Mesodermal cell (in vitro differentiated cells): ENCODE data around the gene RNF212.

ENCODE experiments used
- H3K27ac ChIP-seq: 2 replicates; pipeline ENCODE4 v1.7.0; 2013; ENCODE audit warnings: mild to moderate bottlenecking, low read depth, low read length, moderate library complexity; ENCODE audit not compliant: severe bottlenecking
- H3K36me3 ChIP-seq: 2 replicates; pipeline ENCODE4 v1.7.1; 2013; ENCODE audit warnings: mild to moderate bottlenecking, low read length, moderate library complexity; ENCODE audit not compliant: control insufficient read depth, insufficient read depth
- H3K4me1 ChIP-seq: one replicate; pipeline ENCODE4 v1.7.1; 2013; ENCODE audit warnings: mild to moderate bottlenecking, low read length; ENCODE audit not compliant: insufficient read depth, control insufficient read depth, poor library complexity, severe bottlenecking
- H3K4me3 ChIP-seq: 2 replicates; pipeline ENCODE4 v1.7.0; 2013; ENCODE audit warnings: low read length, control low read depth, mild to moderate bottlenecking; ENCODE audit not compliant: insufficient read depth, poor library complexity, severe bottlenecking; ENCODE audit errors: extremely low read depth
- H3K9me3 ChIP-seq: 2 replicates; pipeline ENCODE4 v1.7.1; 2013; ENCODE audit warnings: mild to moderate bottlenecking, low read length, moderate library complexity; ENCODE audit not compliant: control insufficient read depth
- whole genome bisulfite sequencing, 2 experiments: methylation state at CpG; one replicate each; pipeline ENCODE4 v1.1.5; 2013; ENCODE audit warnings: missing lambda C conversion rate in 2 of 2; ENCODE audit not compliant: insufficient coverage in 2 of 2; 5-methylcytosine and 5-hydroxymethylcytosine counted together

RNF212 gene

DNA sequence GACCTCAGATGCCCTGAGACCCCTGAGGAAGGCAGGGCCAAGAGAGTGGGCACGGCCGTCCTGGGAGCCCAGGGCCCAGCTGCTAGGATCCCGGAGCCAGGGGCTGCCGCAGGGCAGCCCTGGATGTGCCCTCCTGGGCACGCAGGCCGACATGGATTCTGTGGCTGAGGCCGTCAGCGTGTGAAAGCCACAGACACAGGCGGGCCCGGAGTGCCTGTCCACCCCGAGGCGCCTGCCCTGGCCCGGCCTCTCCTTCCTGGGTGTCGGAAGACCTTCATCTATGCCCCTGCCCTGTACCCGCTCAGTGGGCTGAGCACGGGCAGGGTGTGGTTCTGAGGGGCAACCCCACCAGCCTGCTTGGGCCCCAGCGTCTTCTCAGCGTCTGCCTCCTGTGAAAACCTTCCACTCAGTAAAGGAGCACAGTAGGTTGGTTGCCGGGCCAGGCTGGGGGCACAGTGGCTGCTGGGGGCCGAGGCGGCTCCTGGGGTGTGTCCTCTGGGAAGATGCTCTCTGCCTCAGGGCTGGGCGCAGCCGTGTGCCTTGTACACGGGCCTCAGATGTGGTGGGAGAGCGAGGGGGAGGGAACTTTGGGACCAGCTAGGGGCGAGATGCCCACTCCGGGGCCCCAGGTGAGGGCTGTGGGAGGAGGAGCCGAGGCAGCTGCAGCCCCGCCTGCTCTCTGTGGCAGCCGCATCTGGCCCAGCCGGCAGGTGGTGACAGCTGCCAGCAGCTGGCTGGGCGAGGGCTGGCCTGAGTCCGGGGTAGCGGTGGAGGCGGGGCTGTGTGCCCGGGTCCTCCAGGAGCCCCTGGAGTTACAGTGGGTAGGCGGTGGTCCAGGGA lies 81.2 kb downstream of the RNF212 start:
- Histone ChIP-seq H3K9me3 (no peaks in the 10 kb centered on the region), H3K4me3 (no peak overlapping the region), H3K4me1 (peaks cover 20% of the 10 kb centered on the region), H3K36me3 (no peaks in the 10 kb centered on the region), H3K27ac (no peak overlapping the region)
- 83 to 90% methylated on average over 18 to 35 of the region's 37 CpGs for WGBS, 2 experiments

DNA sequence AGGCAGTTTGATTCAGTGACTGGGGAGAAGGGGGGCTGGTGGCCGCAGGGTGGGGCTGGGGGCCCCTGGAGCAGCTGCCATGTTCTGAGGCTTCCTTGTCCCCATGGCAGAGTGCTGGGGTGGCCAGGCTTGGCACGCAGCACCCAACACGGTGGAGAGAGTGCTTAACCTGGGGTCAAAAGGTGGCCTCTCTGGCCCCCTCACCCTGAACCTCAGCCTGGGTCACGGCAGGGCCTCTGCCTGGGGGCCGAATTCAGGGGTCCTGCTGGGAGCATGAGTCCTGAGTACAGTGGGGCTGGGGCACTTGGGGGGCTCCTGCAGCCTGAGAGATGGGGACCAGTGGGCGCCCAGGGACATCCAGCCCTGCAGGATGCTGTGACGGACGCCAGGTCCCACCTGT lies 82.0 kb downstream of the RNF212 start:
- H3K27ac ChIP-seq, result no peak overlapping the region
- no peaks in the 10 kb centered on the region for H3K36me3 ChIP-seq
- no peaks in the 10 kb centered on the region for H3K9me3 ChIP-seq
- H3K4me1 ChIP-seq, result peaks cover 12% of the 10 kb centered on the region
- WGBS, 2 experiments, result 91 to 97% methylated on average over 6 to 8 of the region's 8 CpGs
- no peak overlapping the region for H3K4me3 ChIP-seq

DNA sequence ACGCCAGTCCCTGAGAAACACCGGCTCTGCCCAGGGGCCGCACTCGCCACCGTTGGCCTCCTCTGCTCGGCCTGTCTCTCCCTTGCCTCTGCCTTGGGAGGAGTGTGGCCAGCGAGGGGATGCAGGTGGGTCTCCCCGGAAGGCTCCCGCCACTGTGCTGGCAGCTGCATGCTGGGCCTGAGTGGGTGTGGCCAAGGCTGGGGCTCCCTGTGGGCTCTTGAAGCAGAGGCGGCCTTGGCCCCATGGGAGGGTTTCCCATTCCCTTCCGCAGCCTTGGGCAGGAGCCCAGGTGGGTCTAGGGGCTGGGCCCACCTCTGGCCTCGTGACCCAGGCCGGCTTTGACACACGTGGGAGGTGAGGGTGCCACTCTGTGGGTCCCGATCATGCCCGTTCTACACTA lies 82.8 kb downstream of the RNF212 start:
- H3K4me1 ChIP-seq, result peaks cover 8% of the 10 kb centered on the region
- no peak overlapping the region for H3K27ac ChIP-seq
- WGBS, 2 experiments, result 85 to 87% methylated on average over 14 of the region's 16 CpGs
- H3K36me3 ChIP-seq, result peaks cover 5% of the 10 kb centered on the region
- H3K4me3 ChIP-seq, result no peak overlapping the region
- H3K9me3 ChIP-seq, result no peaks in the 10 kb centered on the region

DNA sequence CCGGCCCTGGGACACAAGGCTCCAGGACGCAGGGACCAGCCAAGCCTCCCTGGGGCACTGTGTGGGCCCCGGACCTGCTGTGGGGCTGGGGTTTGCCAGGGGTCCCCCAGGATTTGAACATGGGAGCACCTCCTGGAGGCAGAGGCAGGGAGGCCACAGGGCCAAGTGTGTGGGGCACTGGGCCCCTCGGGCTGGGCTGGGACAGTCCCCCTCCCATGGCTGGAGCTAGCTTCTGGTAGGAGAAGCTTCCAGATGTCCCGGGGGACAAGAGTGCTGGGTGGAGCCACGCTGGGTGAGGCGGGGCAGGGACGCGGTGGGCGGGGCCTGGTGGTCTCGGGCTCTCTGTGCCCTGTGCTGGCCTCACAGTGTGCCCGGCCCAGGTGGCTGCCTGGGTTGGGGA lies 83.3 kb downstream of the RNF212 start:
- Histone ChIP-seq H3K4me3 (no peak overlapping the region), H3K27ac (no peak overlapping the region), H3K9me3 (no peaks in the 10 kb centered on the region), H3K4me1 (peaks cover 8% of the 10 kb centered on the region), H3K36me3 (peaks cover 9% of the 10 kb centered on the region)
- 91 to 92% methylated on average over 5 to 6 of the region's 12 CpGs for WGBS, 2 experiments

DNA sequence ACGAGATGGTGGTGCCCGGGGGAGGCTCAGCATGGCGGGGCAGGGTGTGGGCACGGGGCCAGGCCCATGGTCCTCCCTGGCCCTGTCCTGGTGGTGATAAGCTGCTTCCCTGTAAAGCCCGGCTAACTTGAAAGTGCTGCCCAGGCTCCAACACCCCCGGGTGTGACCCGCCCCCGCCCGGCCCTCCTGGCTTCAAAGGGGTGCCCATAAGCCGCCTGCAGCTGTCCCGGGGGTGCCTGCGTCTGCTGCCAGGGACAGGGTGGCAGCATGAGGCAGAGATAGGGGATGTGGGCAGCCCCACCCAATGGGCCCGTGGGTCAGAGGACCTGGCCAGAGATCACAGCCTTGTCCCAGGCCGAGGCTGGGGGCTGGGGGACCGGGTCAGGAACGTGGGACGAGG lies 83.8 kb downstream of the RNF212 start:
- Histone ChIP-seq H3K36me3 (peaks cover 12% of the 10 kb centered on the region), H3K4me3 (no peak overlapping the region), H3K4me1 (peaks cover 8% of the 10 kb centered on the region), H3K9me3 (no peaks in the 10 kb centered on the region), H3K27ac (no peak overlapping the region)
- WGBS, 2 experiments, result 94 to 97% methylated on average over 13 to 16 of the region's 17 CpGs

DNA sequence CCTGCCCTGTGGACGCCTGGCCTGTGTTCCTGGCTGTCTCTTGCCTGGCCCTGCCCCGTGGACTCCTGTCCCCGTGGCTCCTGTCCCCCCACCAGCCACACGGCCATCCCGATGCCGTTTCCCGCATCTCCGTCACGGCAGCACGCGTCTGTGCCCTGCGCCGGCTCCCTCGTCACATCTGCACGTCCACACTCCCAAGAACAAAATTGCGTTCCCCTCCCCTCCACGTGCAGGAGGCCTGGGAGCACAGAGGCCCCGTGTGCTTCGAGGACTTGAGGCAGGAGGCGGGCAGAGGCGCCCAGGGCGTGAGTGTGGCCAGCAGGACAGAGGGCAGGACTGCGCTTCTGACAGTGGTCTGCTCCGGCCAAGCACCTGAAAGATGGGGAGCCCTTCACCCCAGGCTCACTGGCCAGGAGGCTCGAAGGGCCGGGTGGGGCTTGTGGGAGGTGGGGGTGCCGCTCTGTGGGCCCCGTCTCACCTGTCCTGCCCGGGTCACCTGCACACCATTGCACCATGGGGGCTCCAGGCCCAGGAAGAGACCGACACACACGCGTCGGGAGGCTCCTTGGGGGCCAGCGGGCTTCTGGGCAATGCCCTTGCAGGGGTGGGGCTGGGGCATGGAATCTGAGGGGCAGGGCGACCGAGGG lies 84.7 kb downstream of the RNF212 start:
- H3K36me3 ChIP-seq, result peaks cover 16% of the 10 kb centered on the region

DNA sequence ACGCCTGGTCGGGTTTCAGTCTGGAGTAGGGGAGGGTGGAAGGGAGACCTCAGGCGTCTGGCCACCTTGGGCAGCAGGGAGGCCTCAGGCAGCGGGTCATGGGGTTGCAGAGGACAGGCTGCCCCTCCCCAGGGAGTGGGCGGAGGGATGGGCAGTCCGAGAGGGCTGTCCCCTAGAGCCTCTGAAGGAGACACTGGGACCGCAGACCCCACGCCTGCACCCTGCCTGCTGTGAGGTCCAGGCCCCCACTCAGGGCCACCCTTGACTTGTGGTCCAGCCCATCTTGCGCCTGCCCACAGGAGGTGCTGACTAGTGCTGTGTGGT lies 85.5 kb downstream of the RNF212 start:
- H3K9me3 ChIP-seq, result no peaks in the 10 kb centered on the region
- no peaks in the 10 kb centered on the region for H3K4me1 ChIP-seq
- peaks cover 16% of the 10 kb centered on the region for H3K36me3 ChIP-seq
- WGBS, 2 experiments, result 77 to 81% methylated on average over 8 to 9 of the region's 9 CpGs
- H3K27ac ChIP-seq, result no peak overlapping the region
- no peak overlapping the region for H3K4me3 ChIP-seq

More for the DNA sequence above, 84.7 kb downstream of the RNF212 start:
- 90 to 93% methylated on average over 20 to 28 of the region's 36 CpGs for WGBS, 2 experiments
- no peak overlapping the region for H3K27ac ChIP-seq
- H3K4me3 ChIP-seq, result no peak overlapping the region
- peaks cover 2% of the 10 kb centered on the region for H3K4me1 ChIP-seq
- H3K9me3 ChIP-seq, result no peaks in the 10 kb centered on the region

DNA sequence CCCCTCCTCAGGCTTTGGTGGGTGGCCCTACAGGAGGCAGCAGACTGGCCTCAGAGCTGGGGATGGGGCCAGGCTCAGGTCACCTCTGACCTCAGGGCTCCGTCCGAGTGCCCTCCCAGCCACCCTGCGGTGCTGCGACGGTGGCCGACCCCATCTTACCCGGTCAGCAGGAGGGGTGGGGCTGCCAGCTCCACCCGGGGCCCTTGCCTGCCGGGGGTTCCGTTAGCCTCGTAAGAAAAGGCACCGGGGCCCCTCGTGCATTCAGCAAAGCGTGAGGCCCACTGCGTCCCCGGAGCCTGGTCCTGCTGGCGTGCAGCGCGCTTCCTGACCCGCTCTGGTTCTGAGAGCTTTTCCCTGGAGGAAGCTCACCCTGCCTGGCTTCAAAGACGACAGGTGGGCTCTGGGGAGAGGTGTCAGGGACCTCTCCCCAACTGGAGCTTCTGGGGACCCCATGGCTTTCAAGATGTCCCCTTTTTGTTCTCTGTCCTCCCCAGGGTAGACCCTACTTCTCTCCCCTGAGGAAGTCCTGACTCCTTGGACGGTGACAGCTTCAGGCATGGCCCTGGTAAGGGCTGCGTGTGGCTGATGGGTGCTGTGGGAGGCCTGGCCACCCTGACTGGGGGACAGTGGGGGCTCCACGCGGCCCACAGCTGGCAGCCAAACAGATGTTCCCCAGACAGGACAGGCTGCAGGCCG lies 86.0 kb downstream of the RNF212 start:
- Histone ChIP-seq H3K36me3 (peaks cover 16% of the 10 kb centered on the region), H3K4me1 (no peaks in the 10 kb centered on the region), H3K9me3 (no peaks in the 10 kb centered on the region), H3K4me3 (no peak overlapping the region), H3K27ac (no peak overlapping the region)
- WGBS, 2 experiments, result 84 to 85% methylated on average over 24 to 26 of the region's 26 CpGs

DNA sequence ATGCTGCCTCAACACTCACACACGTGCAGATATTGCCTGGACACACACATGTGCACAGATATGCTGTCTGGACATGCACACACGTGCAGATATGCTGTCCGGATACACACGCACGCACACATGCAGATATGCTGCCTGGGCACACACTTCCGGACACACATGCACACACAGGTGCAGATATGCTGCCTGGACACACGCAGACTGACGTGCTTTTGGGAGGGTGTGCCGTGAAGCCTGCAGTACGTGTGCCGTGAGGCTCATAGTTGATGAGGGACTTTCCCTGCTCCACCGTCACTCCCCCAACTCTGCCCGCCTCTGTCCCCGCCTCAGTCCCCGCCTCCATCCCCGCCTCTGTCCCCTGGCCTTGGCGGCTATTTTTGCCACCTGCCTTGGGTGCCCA lies 87.2 kb downstream of the RNF212 start:
- Histone ChIP-seq H3K4me3 (no peak overlapping the region), H3K4me1 (no peaks in the 10 kb centered on the region), H3K9me3 (no peaks in the 10 kb centered on the region), H3K27ac (no peak overlapping the region), H3K36me3 (peaks cover 16% of the 10 kb centered on the region)
- 62 to 64% methylated on average over 16 to 17 of the region's 17 CpGs for WGBS, 2 experiments

DNA sequence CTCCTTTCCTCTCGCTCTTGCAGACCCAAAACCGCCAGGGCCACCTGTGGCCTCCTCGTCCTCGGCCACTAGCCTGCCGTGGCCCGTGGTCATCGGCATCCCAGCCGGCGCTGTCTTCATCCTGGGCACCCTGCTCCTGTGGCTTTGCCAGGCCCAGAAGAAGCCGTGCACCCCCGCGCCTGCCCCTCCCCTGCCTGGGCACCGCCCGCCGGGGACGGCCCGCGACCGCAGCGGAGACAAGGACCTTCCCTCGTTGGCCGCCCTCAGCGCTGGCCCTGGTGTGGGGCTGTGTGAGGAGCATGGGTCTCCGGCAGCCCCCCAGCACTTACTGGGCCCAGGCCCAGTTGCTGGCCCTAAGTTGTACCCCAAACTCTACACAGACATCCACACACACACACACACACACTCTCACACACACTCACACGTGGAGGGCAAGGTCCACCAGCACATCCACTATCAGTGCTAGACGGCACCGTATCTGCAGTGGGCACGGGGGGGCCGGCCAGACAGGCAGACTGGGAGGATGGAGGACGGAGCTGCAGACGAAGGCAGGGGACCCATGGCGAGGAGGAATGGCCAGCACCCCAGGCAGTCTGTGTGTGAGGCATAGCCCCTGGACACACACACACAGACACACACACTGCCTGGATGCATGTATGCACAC lies 88.3 kb downstream of the RNF212 start:
- WGBS, 2 experiments, result 94 to 98% methylated on average over 13 to 23 of the region's 32 CpGs
- Histone ChIP-seq H3K4me3 (no peak overlapping the region), H3K36me3 (peaks cover 16% of the 10 kb centered on the region), H3K27ac (no peak overlapping the region), H3K4me1 (peaks cover 4% of the 10 kb centered on the region), H3K9me3 (no peaks in the 10 kb centered on the region)
